ENCODE results near the gene MXD4. TPM values are rescaled to one million over a fixed set of nuclear protein-coding genes. Genes with fewer than 3 reads are reported as not detected.

Gene MXD4
- total and polyA plus RNA-seq, 9 of the 15 experiments (the other 6 are each of a cell fraction or from before 2014, with no cell fraction given): 0.06 to 13.5 (median 5.9) TPM

DNA sequence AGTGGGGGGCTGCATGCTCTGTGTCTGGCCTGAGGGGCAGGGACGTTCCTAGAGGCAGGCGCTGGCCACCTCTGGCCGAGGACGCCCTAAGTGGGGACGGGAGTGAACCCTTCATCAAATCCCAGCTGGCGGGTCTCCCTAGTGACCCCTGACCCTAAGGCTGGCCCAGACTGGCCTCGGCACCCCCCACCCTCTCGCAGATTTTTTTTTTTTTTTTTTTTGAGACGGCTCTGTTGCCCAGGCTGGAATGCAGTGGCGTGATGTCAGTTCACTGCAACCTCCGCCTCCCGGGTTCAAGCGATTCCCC is 988 bp upstream of the MXD4 start (continued):
- TF ChIP-seq, protein P1, sequence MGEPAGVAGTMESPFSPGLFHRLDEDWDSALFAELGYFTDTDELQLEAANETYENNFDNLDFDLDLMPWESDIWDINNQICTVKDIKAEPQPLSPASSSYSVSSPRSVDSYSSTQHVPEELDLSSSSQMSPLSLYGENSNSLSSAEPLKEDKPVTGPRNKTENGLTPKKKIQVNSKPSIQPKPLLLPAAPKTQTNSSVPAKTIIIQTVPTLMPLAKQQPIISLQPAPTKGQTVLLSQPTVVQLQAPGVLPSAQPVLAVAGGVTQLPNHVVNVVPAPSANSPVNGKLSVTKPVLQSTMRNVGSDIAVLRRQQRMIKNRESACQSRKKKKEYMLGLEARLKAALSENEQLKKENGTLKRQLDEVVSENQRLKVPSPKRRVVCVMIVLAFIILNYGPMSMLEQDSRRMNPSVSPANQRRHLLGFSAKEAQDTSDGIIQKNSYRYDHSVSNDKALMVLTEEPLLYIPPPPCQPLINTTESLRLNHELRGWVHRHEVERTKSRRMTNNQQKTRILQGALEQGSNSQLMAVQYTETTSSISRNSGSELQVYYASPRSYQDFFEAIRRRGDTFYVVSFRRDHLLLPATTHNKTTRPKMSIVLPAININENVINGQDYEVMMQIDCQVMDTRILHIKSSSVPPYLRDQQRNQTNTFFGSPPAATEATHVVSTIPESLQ (CRISPR knock-in tag; IDR thresholded peaks at IDR 0.05): 0 out of 2 replicates have a peak, but pooled peaks have one; percentile 33
- TF ChIP-seq MXD1 (CRISPR knock-in tag; IDR thresholded peaks at IDR 0.05; ENCODE audit: borderline replicate concordance, poor library complexity, severe bottlenecking): no peak
- no peak for TF ChIP-seq HINFP (tag; conservative IDR thresholded peaks at IDR 0.05; ENCODE audit: low read depth)
- TF ChIP-seq ZBED1 (IDR thresholded peaks at IDR 0.05): no peak
- no peak for TF ChIP-seq NR2C2 (CRISPR knock-in tag; IDR thresholded peaks at IDR 0.05)
- TF ChIP-seq NR2C2 (tag; IDR thresholded peaks at IDR 0.05): peak; percentile 72; the same call in 1 of the 2 replicates
- no peak for TF ChIP-seq U2AF1 (optimal IDR thresholded peaks at IDR 0.05; ENCODE audit: low read depth, low read length)
- TF ChIP-seq, protein P2, sequence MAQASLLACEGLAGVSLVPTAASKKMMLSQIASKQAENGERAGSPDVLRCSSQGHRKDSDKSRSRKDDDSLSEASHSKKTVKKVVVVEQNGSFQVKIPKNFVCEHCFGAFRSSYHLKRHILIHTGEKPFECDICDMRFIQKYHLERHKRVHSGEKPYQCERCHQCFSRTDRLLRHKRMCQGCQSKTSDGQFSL (CRISPR knock-in tag; IDR thresholded peaks at IDR 0.05): peak; percentile 81; the same call in 1 of the 2 replicates
- TF ChIP-seq, protein P2 (tag; IDR thresholded peaks at IDR 0.05): no peak; a peak in 1 of 4 replicates
- TF ChIP-seq KLF13 (tag; IDR thresholded peaks at IDR 0.05; ENCODE audit: borderline replicate concordance, low read depth): no peak
- TF ChIP-seq, protein P3, sequence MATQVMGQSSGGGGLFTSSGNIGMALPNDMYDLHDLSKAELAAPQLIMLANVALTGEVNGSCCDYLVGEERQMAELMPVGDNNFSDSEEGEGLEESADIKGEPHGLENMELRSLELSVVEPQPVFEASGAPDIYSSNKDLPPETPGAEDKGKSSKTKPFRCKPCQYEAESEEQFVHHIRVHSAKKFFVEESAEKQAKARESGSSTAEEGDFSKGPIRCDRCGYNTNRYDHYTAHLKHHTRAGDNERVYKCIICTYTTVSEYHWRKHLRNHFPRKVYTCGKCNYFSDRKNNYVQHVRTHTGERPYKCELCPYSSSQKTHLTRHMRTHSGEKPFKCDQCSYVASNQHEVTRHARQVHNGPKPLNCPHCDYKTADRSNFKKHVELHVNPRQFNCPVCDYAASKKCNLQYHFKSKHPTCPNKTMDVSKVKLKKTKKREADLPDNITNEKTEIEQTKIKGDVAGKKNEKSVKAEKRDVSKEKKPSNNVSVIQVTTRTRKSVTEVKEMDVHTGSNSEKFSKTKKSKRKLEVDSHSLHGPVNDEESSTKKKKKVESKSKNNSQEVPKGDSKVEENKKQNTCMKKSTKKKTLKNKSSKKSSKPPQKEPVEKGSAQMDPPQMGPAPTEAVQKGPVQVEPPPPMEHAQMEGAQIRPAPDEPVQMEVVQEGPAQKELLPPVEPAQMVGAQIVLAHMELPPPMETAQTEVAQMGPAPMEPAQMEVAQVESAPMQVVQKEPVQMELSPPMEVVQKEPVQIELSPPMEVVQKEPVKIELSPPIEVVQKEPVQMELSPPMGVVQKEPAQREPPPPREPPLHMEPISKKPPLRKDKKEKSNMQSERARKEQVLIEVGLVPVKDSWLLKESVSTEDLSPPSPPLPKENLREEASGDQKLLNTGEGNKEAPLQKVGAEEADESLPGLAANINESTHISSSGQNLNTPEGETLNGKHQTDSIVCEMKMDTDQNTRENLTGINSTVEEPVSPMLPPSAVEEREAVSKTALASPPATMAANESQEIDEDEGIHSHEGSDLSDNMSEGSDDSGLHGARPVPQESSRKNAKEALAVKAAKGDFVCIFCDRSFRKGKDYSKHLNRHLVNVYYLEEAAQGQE (IDR thresholded peaks at IDR 0.05; ENCODE audit: borderline replicate concordance): no peak
- TF ChIP-seq, protein P3 (CRISPR knock-in tag; IDR thresholded peaks at IDR 0.05; ENCODE audit: low read depth): no peak
- TF ChIP-seq, protein P4, sequence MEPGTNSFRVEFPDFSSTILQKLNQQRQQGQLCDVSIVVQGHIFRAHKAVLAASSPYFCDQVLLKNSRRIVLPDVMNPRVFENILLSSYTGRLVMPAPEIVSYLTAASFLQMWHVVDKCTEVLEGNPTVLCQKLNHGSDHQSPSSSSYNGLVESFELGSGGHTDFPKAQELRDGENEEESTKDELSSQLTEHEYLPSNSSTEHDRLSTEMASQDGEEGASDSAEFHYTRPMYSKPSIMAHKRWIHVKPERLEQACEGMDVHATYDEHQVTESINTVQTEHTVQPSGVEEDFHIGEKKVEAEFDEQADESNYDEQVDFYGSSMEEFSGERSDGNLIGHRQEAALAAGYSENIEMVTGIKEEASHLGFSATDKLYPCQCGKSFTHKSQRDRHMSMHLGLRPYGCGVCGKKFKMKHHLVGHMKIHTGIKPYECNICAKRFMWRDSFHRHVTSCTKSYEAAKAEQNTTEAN (CRISPR knock-in tag; IDR thresholded peaks at IDR 0.05): 0 out of 2 replicates have a peak, but pooled peaks have one; percentile 44

Data from K562 (cell line).